H9 (cell line): ENCODE measurements around the gene GRID1. TPM values are rescaled to one million over a fixed set of nuclear protein-coding genes. Genes with fewer than 3 reads are reported as not detected.

Experiments used
- DNase-seq: peaks from one replicate; pipeline ENCODE4 v3.0.0-alpha.2; 2017
- H2AFZ ChIP-seq: one replicate; pipeline ENCODE4 v1.6.1; 2013; ENCODE audit warnings: mild to moderate bottlenecking, low read length, control low read depth, moderate library complexity
- H2AK5ac ChIP-seq: 2 replicates; pipeline ENCODE4 v1.6.1; 2013; ENCODE audit warnings: low read length, control low read depth, mixed read lengths; ENCODE audit not compliant: insufficient read length
- H2BK120ac ChIP-seq: one replicate; pipeline ENCODE4 v1.6.1; 2013; ENCODE audit warnings: low read depth, mild to moderate bottlenecking, low read length, control low read depth, inconsistent platforms; ENCODE audit not compliant: poor library complexity, severe bottlenecking
- H2BK12ac ChIP-seq: 2 replicates; pipeline ENCODE4 v1.6.1; 2013; ENCODE audit warnings: low read length, control low read depth, mixed read lengths, low read depth; ENCODE audit not compliant: insufficient read length
- H2BK15ac ChIP-seq: 2 replicates; pipeline ENCODE4 v1.6.1; 2013; ENCODE audit warnings: low read depth, low read length, control low read depth
- H2BK20ac ChIP-seq: one replicate; pipeline ENCODE4 v1.6.1; 2013; ENCODE audit warnings: low read depth, mild to moderate bottlenecking, low read length, control low read depth, inconsistent platforms; ENCODE audit not compliant: poor library complexity, severe bottlenecking
- H2BK5ac ChIP-seq: 2 replicates; pipeline ENCODE4 v1.6.1; 2013; ENCODE audit warnings: low read length, control low read depth, mixed read lengths; ENCODE audit not compliant: insufficient read length
- H3K14ac ChIP-seq: 2 replicates; pipeline ENCODE4 v1.6.1; 2013; ENCODE audit warnings: low read length, control low read depth; ENCODE audit not compliant: insufficient read depth
- H3K18ac ChIP-seq: 2 replicates; pipeline ENCODE4 v1.6.1; 2013; ENCODE audit warnings: low read depth, mild to moderate bottlenecking, mixed read lengths, low read length, control low read depth; ENCODE audit not compliant: insufficient read length
- H3K23ac ChIP-seq: 2 replicates; pipeline ENCODE4 v1.6.1; 2013; ENCODE audit warnings: low read length, control low read depth, mixed read lengths, low read depth; ENCODE audit not compliant: insufficient read length
- H3K23me2 ChIP-seq: 2 replicates; pipeline ENCODE4 v1.6.1; 2013; ENCODE audit warnings: low read depth, mild to moderate bottlenecking, mixed read lengths, low read length, control low read depth; ENCODE audit not compliant: insufficient read length, poor library complexity, severe bottlenecking
- H3K27ac ChIP-seq: 2 replicates; pipeline ENCODE4 v1.5.1; 2013; ENCODE audit warnings: low read length, control low read depth, mixed read lengths, low read depth; ENCODE audit not compliant: insufficient read length
- H3K27me3 ChIP-seq: 2 replicates; pipeline ENCODE4 v1.6.1; 2013; ENCODE audit warnings: low read length, control low read depth, inconsistent platforms; ENCODE audit not compliant: insufficient read depth
- H3K4ac ChIP-seq: 2 replicates; pipeline ENCODE4 v1.6.1; 2013; ENCODE audit warnings: low read depth, mild to moderate bottlenecking, control low read depth, inconsistent platforms, low read length, moderate library complexity
- H3K4me1 ChIP-seq: 2 replicates; pipeline ENCODE4 v1.6.1; 2013; ENCODE audit warnings: low read length, control low read depth, inconsistent platforms; ENCODE audit not compliant: insufficient read depth
- H3K4me2 ChIP-seq: 2 replicates; pipeline ENCODE4 v1.6.1; 2013; ENCODE audit warnings: low read length, control low read depth, mixed read lengths; ENCODE audit not compliant: insufficient read length, insufficient read depth
- H3K56ac ChIP-seq: 2 replicates; pipeline ENCODE4 v1.6.1; 2013; ENCODE audit warnings: low read depth, mild to moderate bottlenecking, mixed read lengths, low read length, control low read depth; ENCODE audit not compliant: insufficient read length
- H3K79me1 ChIP-seq: 2 replicates; pipeline ENCODE4 v1.6.1; 2013; ENCODE audit warnings: low read depth, mild to moderate bottlenecking, moderate library complexity, low read length, control low read depth, inconsistent platforms; ENCODE audit not compliant: insufficient read depth, poor library complexity, severe bottlenecking
- H3K79me2 ChIP-seq: 2 replicates; pipeline ENCODE4 v1.6.1; 2013; ENCODE audit warnings: low read length, control low read depth, inconsistent platforms; ENCODE audit not compliant: insufficient read depth
- H3K9ac ChIP-seq: 2 replicates; pipeline ENCODE4 v1.6.1; 2013; ENCODE audit warnings: low read length, control low read depth, mixed read lengths; ENCODE audit not compliant: insufficient read length; ENCODE audit errors: extremely low read depth
- H3K9me3 ChIP-seq: one replicate; pipeline ENCODE4 v1.6.1; 2013; ENCODE audit warnings: low read depth, low read length, inconsistent platforms; ENCODE audit not compliant: control insufficient read depth
- H3T11ph ChIP-seq: one replicate; pipeline ENCODE4 v1.6.1; 2013; ENCODE audit warnings: mild to moderate bottlenecking, low read length, control low read depth, inconsistent platforms
- H4K20me1 ChIP-seq: one replicate; pipeline ENCODE4 v1.6.1; 2013; ENCODE audit not compliant: control insufficient read depth, insufficient read length, insufficient read depth
- H4K5ac ChIP-seq: 2 replicates; pipeline ENCODE4 v1.6.1; 2013; ENCODE audit warnings: low read depth, mild to moderate bottlenecking, mixed read lengths, low read length, control low read depth; ENCODE audit not compliant: insufficient read length
- H4K8ac ChIP-seq: replicated peaks from 2 replicates; pipeline ENCODE4 v1.6.1; 2013; ENCODE audit warnings: low read length, control low read depth, mixed read lengths, low read depth; ENCODE audit not compliant: insufficient read length
- H4K91ac ChIP-seq: 2 replicates; pipeline ENCODE4 v1.6.1; 2013; ENCODE audit warnings: low read depth, mild to moderate bottlenecking, moderate library complexity, mixed read lengths, low read length, control low read depth; ENCODE audit not compliant: insufficient read length
- H3K27ac Mint-ChIP-seq, 3 experiments: 2 replicates in 2 of 3; 3 replicates in 1 of 3; pipeline ENCODE4 v1.8.0; 2020 to 2021; ENCODE audit warnings: mixed read lengths in 3 of 3, mild to moderate bottlenecking in 1 of 3, moderate library complexity in 1 of 3
- H3K27me3 Mint-ChIP-seq: 2 replicates; pipeline ENCODE4 v1.8.0; 2021; ENCODE audit warnings: low read depth, mild to moderate bottlenecking, moderate library complexity, mixed read lengths
- H3K36me3 Mint-ChIP-seq, 3 experiments: 2 replicates in 2 of 3; 3 replicates in 1 of 3; pipeline ENCODE4 v1.8.0; 2020 to 2021; ENCODE audit warnings: low read depth in 3 of 3, mixed read lengths in 3 of 3; ENCODE audit not compliant: insufficient read depth in 1 of 3
- H3K4me1 Mint-ChIP-seq, 2 experiments: 2 replicates each; pipeline ENCODE4 v1.8.0; 2020; ENCODE audit warnings: mixed read lengths in 2 of 2
- H3K4me3 Mint-ChIP-seq, 2 experiments: 2 replicates in 1 of 2; 3 replicates in 1 of 2; pipeline ENCODE4 v1.8.0; 2020 to 2021; ENCODE audit warnings: mild to moderate bottlenecking in 2 of 2, mixed read lengths in 2 of 2, moderate library complexity in 1 of 2
- H3K9me3 Mint-ChIP-seq, 2 experiments: 2 replicates in 1 of 2; 3 replicates in 1 of 2; pipeline ENCODE4 v1.8.0; 2020; ENCODE audit warnings: mild to moderate bottlenecking in 2 of 2, mixed read lengths in 2 of 2, moderate library complexity in 1 of 2
- total RNA-seq: library from RNA; stranded (reverse); gene quantifications from 2 replicates; pipeline ENCODE4 v1.2.1, GENCODE V29; 2021
- TF ChIP-seq, protein P1 (sequence below): fragments of 200-600 bp; sonication (generic); conservative IDR thresholded peaks from 3 replicates; pipeline ENCODE4 v1.8.0; 2021; ENCODE audit warnings: antibody characterized with exemption, mild to moderate bottlenecking

GRID1 gene
- total RNA-seq, 1 experiment from 2014 or later: 0.35 TPM

GRCh38 chr10:85979598-85979997 lies 387.0 kb downstream of the GRID1 start:
- Histone ChIP-seq H2BK5ac (no peak overlapping the region), H4K91ac (no peak overlapping the region), H3K14ac (no peak overlapping the region), H2AFZ (no peak overlapping the region), H2BK120ac (no peak overlapping the region), H2BK15ac (no peak overlapping the region), H3K18ac (no peak overlapping the region), H4K5ac (no peak overlapping the region), H3K23ac (no peak overlapping the region), H3K79me2 (no peaks in the 10 kb centered on the region), H3K56ac (no peak overlapping the region), H3K4me2 (no peak overlapping the region), H3K23me2 (no peaks in the 10 kb centered on the region), H2BK20ac (no peak overlapping the region), H2BK12ac (no peak overlapping the region), H3K9me3 (no peaks in the 10 kb centered on the region), H4K8ac (no peak overlapping the region), H3T11ph (no peak overlapping the region), H3K4me1 (no peaks in the 10 kb centered on the region), H3K79me1 (no peaks in the 10 kb centered on the region), H4K20me1 (no peaks in the 10 kb centered on the region), H3K4ac (no peak overlapping the region), H3K9ac (no peak overlapping the region), H3K27me3 (no peaks in the 10 kb centered on the region), H3K27ac (no peak overlapping the region), H2AK5ac (no peak overlapping the region)
- Mint-ChIP-seq H3K9me3 (no peaks in the 10 kb centered on the region), H3K4me3 (no peak overlapping the region), H3K36me3 (no peaks in the 10 kb centered on the region), H3K4me1 (peaks cover 3 to 9% of the 10 kb centered on the region in 2 experiments), H3K27ac (no peak overlapping the region), H3K27me3 (peaks cover 2% of the 10 kb centered on the region)
- TF ChIP-seq, protein P1, sequence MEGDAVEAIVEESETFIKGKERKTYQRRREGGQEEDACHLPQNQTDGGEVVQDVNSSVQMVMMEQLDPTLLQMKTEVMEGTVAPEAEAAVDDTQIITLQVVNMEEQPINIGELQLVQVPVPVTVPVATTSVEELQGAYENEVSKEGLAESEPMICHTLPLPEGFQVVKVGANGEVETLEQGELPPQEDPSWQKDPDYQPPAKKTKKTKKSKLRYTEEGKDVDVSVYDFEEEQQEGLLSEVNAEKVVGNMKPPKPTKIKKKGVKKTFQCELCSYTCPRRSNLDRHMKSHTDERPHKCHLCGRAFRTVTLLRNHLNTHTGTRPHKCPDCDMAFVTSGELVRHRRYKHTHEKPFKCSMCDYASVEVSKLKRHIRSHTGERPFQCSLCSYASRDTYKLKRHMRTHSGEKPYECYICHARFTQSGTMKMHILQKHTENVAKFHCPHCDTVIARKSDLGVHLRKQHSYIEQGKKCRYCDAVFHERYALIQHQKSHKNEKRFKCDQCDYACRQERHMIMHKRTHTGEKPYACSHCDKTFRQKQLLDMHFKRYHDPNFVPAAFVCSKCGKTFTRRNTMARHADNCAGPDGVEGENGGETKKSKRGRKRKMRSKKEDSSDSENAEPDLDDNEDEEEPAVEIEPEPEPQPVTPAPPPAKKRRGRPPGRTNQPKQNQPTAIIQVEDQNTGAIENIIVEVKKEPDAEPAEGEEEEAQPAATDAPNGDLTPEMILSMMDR: no peak
- DNase-seq: no peak
